T-cell (primary cell): ENCODE measurements around the gene ITPRIP. TPM values are rescaled to one million over a fixed set of nuclear protein-coding genes. Genes with fewer than 3 reads are reported as not detected.

ENCODE experiments used
- ATAC-seq, 4 experiments: fragments of 200-7000 bp in 3 of 4; fragments of 150-1000 bp in 1 of 4; cut with Tn5 transposase; replicated peaks in 1 of 4; 1 replicate in 3 of 4; 2 replicates in 1 of 4; pipeline ENCODE4 v1.10.0; 2021; ENCODE audit warnings: moderate library complexity in 3 of 4, mild to moderate bottlenecking in 2 of 4, moderate number of reproducible peaks in 1 of 4
- CTCF ChIA-PET, 2 donors: fragments of 300-600 bp; sonication (Branson Sonifier 250); formaldehyde crosslinking; loops; one replicate each; lab custom pipeline; 2022; ENCODE audit warnings: antibody characterized with exemption in 2 of 2; lab: Charles Lee
- POLR2A ChIA-PET, 2 donors: fragments of 300-600 bp; sonication (Branson Sonifier 250); formaldehyde crosslinking; loops; one replicate each; lab custom pipeline; 2022; ENCODE audit warnings: antibody characterized with exemption in 2 of 2; lab: Charles Lee
- DNase-seq, 35 experiments: peaks; one replicate each; pipeline versions ENCODE4 v3.0.0 to v3.0.0-alpha.2; 2013 to 2023
- H3K27ac ChIP-seq: one replicate; pipeline ENCODE4 v1.5.1; 2013; ENCODE audit warnings: low read length
- H3K27me3 ChIP-seq, 2 experiments: replicated peaks in 1 of 2; 1 replicate in 1 of 2; 2 replicates in 1 of 2; pipeline versions ENCODE4 v1.6.1 to v1.7.0; 2013; ENCODE audit warnings: low read length in 1 of 2, mixed read lengths in 1 of 2; ENCODE audit not compliant: control insufficient read depth in 2 of 2, insufficient read depth in 2 of 2; ENCODE audit errors: extremely low read depth in 1 of 2
- H3K36me3 ChIP-seq, 2 donors: 1 replicate in 1 of 2; 2 replicates in 1 of 2; pipeline versions ENCODE4 v1.6.1 to v1.7.0; 2013; ENCODE audit warnings: low read length in 1 of 2; ENCODE audit not compliant: control insufficient read depth in 2 of 2, insufficient read depth in 1 of 2; ENCODE audit errors: extremely low read depth in 1 of 2
- H3K4me1 ChIP-seq, 2 experiments: 1 replicate in 1 of 2; 2 replicates in 1 of 2; pipeline versions ENCODE4 v1.6.1 to v1.7.0; 2013; ENCODE audit warnings: low read length in 2 of 2, mixed read lengths in 1 of 2; ENCODE audit not compliant: insufficient read depth in 2 of 2, control insufficient read depth in 1 of 2; ENCODE audit errors: extremely low read depth in 1 of 2
- H3K4me3 ChIP-seq, 2 donors: 1 replicate in 1 of 2; 2 replicates in 1 of 2; pipeline versions ENCODE4 v1.5.1 to v1.7.0; 2013; ENCODE audit warnings: mild to moderate bottlenecking in 2 of 2, low read length in 1 of 2, moderate library complexity in 1 of 2; ENCODE audit not compliant: control insufficient read depth in 1 of 2; ENCODE audit errors: extremely low read depth in 1 of 2
- H3K9me3 ChIP-seq: 2 replicates; pipeline ENCODE4 v1.7.0; 2013
- H3K27ac Mint-ChIP-seq, 2 donors: one replicate each; pipeline ENCODE4 v1.8.0; 2020 to 2021; ENCODE audit warnings: mild to moderate bottlenecking in 2 of 2, mixed read lengths in 2 of 2
- H3K27me3 Mint-ChIP-seq, 2 donors: one replicate each; pipeline ENCODE4 v1.8.0; 2021 to 2022; ENCODE audit warnings: mixed read lengths in 2 of 2
- H3K36me3 Mint-ChIP-seq: one replicate; pipeline ENCODE4 v1.8.0; 2021; ENCODE audit warnings: mixed read lengths
- H3K4me1 Mint-ChIP-seq, 3 donors: one replicate each; pipeline ENCODE4 v1.8.0; 2020 to 2022; ENCODE audit warnings: mixed read lengths in 3 of 3, mild to moderate bottlenecking in 1 of 3
- H3K4me3 Mint-ChIP-seq, 3 donors: one replicate each; pipeline ENCODE4 v1.8.0; 2020 to 2022; ENCODE audit warnings: mild to moderate bottlenecking in 3 of 3, mixed read lengths in 3 of 3, moderate library complexity in 3 of 3
- H3K9me3 Mint-ChIP-seq, 3 donors: one replicate each; pipeline ENCODE4 v1.8.0; 2020 to 2022; ENCODE audit warnings: mixed read lengths in 3 of 3
- WGBS: methylation state at CpG from one replicate; pipeline ENCODE4 v1.1.5; 2013; ENCODE audit warnings: missing lambda C conversion rate; ENCODE audit not compliant: insufficient coverage; 5-methylcytosine and 5-hydroxymethylcytosine counted together
- total RNA-seq, 35 experiments: library from RNA in 6 of 35; stranded (reverse) in 6 of 35; fragments of 120-200 nt in 1 of 35; gene quantifications; one replicate each; pipeline versions ENCODE4 v1.2.1 to v1.2.4 and lab custom pipeline; 2013 to 2026

ITPRIP gene
- total RNA-seq, 5 donors from 2014 or later (not counting 1 experiment from before 2014, with no cell fraction given), result 16.9 to 98.5 (median 25.0) TPM

- ChIA-PET POLR2A (interaction anchor here in 1 of 2 donors (0.5 kb wide), 1 partner anchor 393 kb away, joined by 14 read pairs; no protein-coding TSS in a partner anchor), CTCF (no interaction called here)
- Mint-ChIP-seq H3K4me1 (peaks cover 60 to 65% (median 62%) of the 10 kb centered on the region in 3 donors), H3K4me3 (no peak overlapping the region), H3K36me3 (peaks cover 31% of the 10 kb centered on the region), H3K9me3 (no peaks in the 10 kb centered on the region), H3K27ac (peak overlapping the region; percentile 27 to 52), H3K27me3 (no peaks in the 10 kb centered on the region)
- Histone ChIP-seq H3K9me3 (no peaks in the 10 kb centered on the region), H3K4me1 (peaks cover 41 to 46% of the 10 kb centered on the region in 2 experiments), H3K27me3 (no peaks in the 10 kb centered on the region), H3K4me3 (no peak overlapping the region), H3K27ac (no peak overlapping the region), H3K36me3 (peaks cover 12 to 52% of the 10 kb centered on the region in 2 donors)
- ATAC-seq (no peak), DNase-seq (peak in 1 of 35 experiments; percentile 19)
- WGBS, result 86% methylated on average over 6 of the region's 7 CpGs
These were observed 20.5 kb downstream of the ITPRIP start for GRCh38 chr10:104317726-104318299.

GRCh38 chr10:104317269-104317710, 21.0 kb downstream of the ITPRIP start:
- Histone ChIP-seq H3K27me3 (no peaks in the 10 kb centered on the region), H3K9me3 (no peaks in the 10 kb centered on the region), H3K27ac (no peak overlapping the region), H3K4me1 (peaks cover 38 to 43% of the 10 kb centered on the region in 2 experiments), H3K4me3 (no peak overlapping the region), H3K36me3 (peaks cover 16 to 58% of the 10 kb centered on the region in 2 donors)
- Mint-ChIP-seq H3K36me3 (peaks cover 36% of the 10 kb centered on the region), H3K4me3 (no peak overlapping the region), H3K27ac (peak overlapping the region; percentile 12 to 58), H3K9me3 (no peaks in the 10 kb centered on the region), H3K27me3 (no peaks in the 10 kb centered on the region), H3K4me1 (peaks cover 59 to 61% (median 61%) of the 10 kb centered on the region in 3 donors)
- no peak for ATAC-seq
- ChIA-PET CTCF (no interaction called here), POLR2A (interaction anchor here in 1 of 2 donors (0.5 kb wide), 1 partner anchor 392 kb away, joined by 14 read pairs; no protein-coding TSS in a partner anchor)
- WGBS, result 90% methylated on average over 5 of the region's 6 CpGs
- DNase-seq, result no peak

GRCh38 chr10:104316321-104317099, 21.8 kb downstream of the ITPRIP start:
- H3K4me3 Mint-ChIP-seq, result no peak overlapping the region
- Histone ChIP-seq H3K27me3 (no peaks in the 10 kb centered on the region), H3K27ac (no peak overlapping the region), H3K4me3 (no peak overlapping the region), H3K4me1 (peaks cover 33 to 35% of the 10 kb centered on the region in 2 experiments), H3K9me3 (no peaks in the 10 kb centered on the region), H3K36me3 (peaks cover 19 to 64% of the 10 kb centered on the region in 2 donors)
- no peaks in the 10 kb centered on the region for H3K27me3 Mint-ChIP-seq
- ChIA-PET POLR2A (no interaction called here), CTCF (interaction anchor here in 1 of 2 donors (0.8 to 1.1 kb wide), 2 partner anchors 13 to 25 kb away, joined by 3 read pairs; no protein-coding TSS in a partner anchor)
- peaks cover 40% of the 10 kb centered on the region for H3K36me3 Mint-ChIP-seq
- peaks cover 56 to 59% (median 58%) of the 10 kb centered on the region in 3 donors for H3K4me1 Mint-ChIP-seq
- ATAC-seq (no peak), DNase-seq (no peak)
- WGBS, result 96% methylated on average over 6 of the region's 9 CpGs
- H3K27ac Mint-ChIP-seq, result peak overlapping the region in 1 of 2 donors; percentile 58
- no peaks in the 10 kb centered on the region for H3K9me3 Mint-ChIP-seq

- 98% methylated on average over 22 of the region's 22 CpGs for WGBS
- Histone ChIP-seq H3K27ac (no peak overlapping the region), H3K9me3 (no peaks in the 10 kb centered on the region), H3K36me3 (peaks cover 28 to 69% of the 10 kb centered on the region in 2 donors), H3K27me3 (no peaks in the 10 kb centered on the region), H3K4me1 (peaks cover 31% of the 10 kb centered on the region in 2 experiments), H3K4me3 (no peak overlapping the region)
- no peak overlapping the region for H3K27ac Mint-ChIP-seq
- no peaks in the 10 kb centered on the region for H3K27me3 Mint-ChIP-seq
- POLR2A ChIA-PET, result no interaction called here
- no peaks in the 10 kb centered on the region for H3K9me3 Mint-ChIP-seq
- H3K4me1 Mint-ChIP-seq, result peaks cover 53 to 58% (median 56%) of the 10 kb centered on the region in 3 donors
- DNase-seq, result no peak
- CTCF ChIA-PET, result interaction anchor here in 1 of 2 donors (1.1 kb wide), 1 partner anchor 12 kb away, joined by 3 read pairs; no protein-coding TSS in a partner anchor
- H3K4me3 Mint-ChIP-seq, result no peak overlapping the region
- H3K36me3 Mint-ChIP-seq, result peaks cover 40% of the 10 kb centered on the region
- ATAC-seq, result peak in 1 of 4 experiments; percentile 17
These were observed 22.8 kb downstream of the ITPRIP start for GRCh38 chr10:104315486-104315921.

GRCh38 chr10:104314591-104315485, 23.4 kb downstream of the ITPRIP start:
- Mint-ChIP-seq H3K4me3 (no peak overlapping the region), H3K4me1 (peaks cover 54 to 58% (median 56%) of the 10 kb centered on the region in 3 donors), H3K27me3 (no peaks in the 10 kb centered on the region), H3K9me3 (no peaks in the 10 kb centered on the region), H3K27ac (no peak overlapping the region), H3K36me3 (peaks cover 42% of the 10 kb centered on the region)
- Histone ChIP-seq H3K4me3 (no peak overlapping the region), H3K36me3 (peaks cover 28 to 72% of the 10 kb centered on the region in 2 donors), H3K27me3 (no peaks in the 10 kb centered on the region), H3K9me3 (no peaks in the 10 kb centered on the region), H3K27ac (no peak overlapping the region), H3K4me1 (peaks cover 29 to 32% of the 10 kb centered on the region in 2 experiments)
- ChIA-PET POLR2A (no interaction called here), CTCF (no interaction called here)
- peak in 1 of 4 experiments; percentile 5 for ATAC-seq
- no peak for DNase-seq
- 96% methylated on average over 43 of the region's 43 CpGs for WGBS
